GM12878 (cell line): ENCODE measurements around the gene EXOSC10. TPM values are rescaled to one million over a fixed set of nuclear protein-coding genes. Genes with fewer than 3 reads are reported as not detected.

Experiments used
- ATAC-seq: fragments of 200-7000 bp; cut with Tn5 transposase; 3 replicates; pipeline ENCODE4 v1.9.1; 2020; ENCODE audit warnings: mild to moderate bottlenecking, moderate library complexity
- BruUV-seq: library from RNA; stranded (reverse); fragments of 400-500 nt; replicated peaks from 2 replicates; lab custom pipeline; 2021; lab: Mats Ljungman, UMichigan
- CTCF ChIA-PET: fragments of 300-600 bp; sonication (Branson Sonifier 250); formaldehyde crosslinking; extraction: SDS; loops from one replicate; lab custom pipeline; 2021; ENCODE audit warnings: inconsistent platforms; lab: Yijun Ruan, JAX
- POLR2A ChIA-PET: fragments of 350-600 bp; formaldehyde crosslinking; extraction: SDS; loops from one replicate; lab custom pipeline; 2021; ENCODE audit warnings: inconsistent platforms; lab: Charles Lee
- RAD21 ChIA-PET: fragments of 300-600 bp; sonication (Branson Sonifier 250); formaldehyde crosslinking; loops from one replicate; lab custom pipeline; 2023; ENCODE audit warnings: antibody characterized with exemption; ENCODE audit not compliant: unreplicated experiment; lab: Charles Lee
- SMC1A ChIA-PET: fragments of 300-600 bp; sonication (Branson Sonifier 250); formaldehyde crosslinking; loops from one replicate; lab custom pipeline; 2023; ENCODE audit not compliant: unreplicated experiment, uncharacterized antibody; lab: Charles Lee
- DNase-seq: peaks from one replicate; pipeline ENCODE4 v3.0.0-alpha.2; 2011; ENCODE audit warnings: low read depth, low spot score
- FAIRE-seq: peaks from 3 replicates; lab custom pipeline; 2011; peaks lifted over from hg19 to GRCh38; lab: Jason Lieb, UNC
- H2AFZ ChIP-seq: 2 replicates; pipeline ENCODE4 v1.6.0; 2011; ENCODE audit warnings: low read depth, low read length, control low read depth; ENCODE audit not compliant: control insufficient read depth
- H3K27ac ChIP-seq: 2 replicates; pipeline ENCODE4 v1.5.1; 2011; ENCODE audit warnings: control low read depth; ENCODE audit not compliant: control insufficient read depth, insufficient read depth
- H3K27me3 ChIP-seq, 2 experiments: replicated peaks in 1 of 2; 2 replicates each; pipeline versions ENCODE4 v1.6.0 to v1.6.1; 2011; ENCODE audit warnings: low read length in 1 of 2; ENCODE audit not compliant: control insufficient read depth in 2 of 2, insufficient read depth in 2 of 2
- H3K36me3 ChIP-seq, 2 experiments: 2 replicates each; pipeline ENCODE4 v1.5.1; 2011; ENCODE audit warnings: low read length in 1 of 2; ENCODE audit not compliant: control insufficient read depth in 2 of 2, insufficient read depth in 2 of 2
- H3K4me1 ChIP-seq: 2 replicates; pipeline ENCODE4 v1.6.1; 2011; ENCODE audit warnings: mild to moderate bottlenecking, low read length, moderate library complexity, mixed read lengths; ENCODE audit not compliant: control insufficient read depth, insufficient read depth
- H3K4me2 ChIP-seq: 2 replicates; pipeline ENCODE4 v1.6.0; 2011; ENCODE audit warnings: control low read depth; ENCODE audit not compliant: control insufficient read depth, insufficient read depth
- H3K4me3 ChIP-seq: fragments of 200-600 bp; sonication (generic); 2 replicates; pipeline ENCODE4 v1.5.1; 2016
- H3K79me2 ChIP-seq: 2 replicates; pipeline ENCODE4 v1.6.0; 2011; ENCODE audit warnings: low read length; ENCODE audit not compliant: control insufficient read depth, insufficient read depth
- H3K9ac ChIP-seq: 2 replicates; pipeline ENCODE4 v1.8.0; 2011; ENCODE audit warnings: low read length, control low read depth, mixed read lengths; ENCODE audit not compliant: control insufficient read depth, insufficient read depth
- H3K9me3 ChIP-seq: replicated peaks from 3 replicates; pipeline ENCODE4 v1.5.1; 2011; ENCODE audit warnings: mild to moderate bottlenecking, low read length; ENCODE audit not compliant: control insufficient read depth, insufficient read depth
- H4K20me1 ChIP-seq: 2 replicates; pipeline ENCODE4 v1.6.0; 2011; ENCODE audit not compliant: control insufficient read depth, insufficient read depth
- MXI1 ChIP-seq: fragments of 150-350 bp; IDR thresholded peaks from 2 replicates; pipeline ENCODE4 v1.6.1; 2011; ENCODE audit warnings: low read depth, mild to moderate bottlenecking, inconsistent platforms, low read length, improper control_type of control experiment
- POLR2A ChIP-seq: IDR thresholded peaks from 2 replicates; pipeline ENCODE4 v1.6.1; 2011; ENCODE audit warnings: low read depth, mild to moderate bottlenecking, low read length
- WGBS: methylation state at CpG from one replicate; pipeline ENCODE4 v1.1.6; 2016; ENCODE audit warnings: low lambda C conversion rate; ENCODE audit not compliant: insufficient replicate concordance, insufficient coverage; ENCODE audit errors: missing lambda C conversion rate; 5-methylcytosine and 5-hydroxymethylcytosine counted together
- in situ Hi-C: fragments of 300-500 bp; cut with MboI; formaldehyde crosslinking; loops from 9 replicates; pipeline ENCODE4 v1.14.3; 2018; ENCODE audit warnings: mixed read lengths
- intact Hi-C: fragments of 100-400 bp; cut with micrococcal nuclease; formaldehyde crosslinking; loops from one replicate; pipeline ENCODE4 v1.14.2; 2022; ENCODE audit not compliant: unreplicated experiment
- polyA plus RNA-seq, 11 experiments: library from polyadenylated mRNA; depleted of rRNA in 4 of 11; unstranded in 6 of 11; stranded (reverse) in 5 of 11; fragments of >200 nt; fragmentation: Nextera tagmentation in 4 of 11; fragmentation: Illumina TruSeq in 1 of 11; extraction: Ambion mirVana in 4 of 11; extraction: Trizol in 1 of 11; gene quantifications; 1 replicate in 1 of 11; 2 replicates in 10 of 11; pipeline versions ENCODE4 v1.2.1 to v1.2.3, GENCODE V29; 2011 to 2016; ENCODE audit warnings: inconsistent platforms in 2 of 11, missing spikeins in 2 of 11, low read depth in 1 of 11
- total RNA-seq, 4 experiments: library from RNA; depleted of rRNA in 3 of 4; stranded (reverse); fragments of >200 nt in 3 of 4; fragmentation: Illumina TruSeq in 1 of 4; extraction: Trizol in 1 of 4; gene quantifications; 2 replicates each; pipeline versions ENCODE4 v1.2.1 to v1.2.3, GENCODE V29; 2013 to 2021
- TF ChIP-seq, protein P1 (sequence below): fragments of 450-650 bp; IDR thresholded peaks from 2 replicates; pipeline ENCODE4 v1.6.1; 2016; ENCODE audit warnings: mild to moderate bottlenecking

Gene EXOSC10
- total and polyA plus RNA-seq, 10 of the 15 experiments (the other 5 are each of a cell fraction or from before 2014, with no cell fraction given), result 16.2 to 86.5 (median 66.4) TPM

DNA sequence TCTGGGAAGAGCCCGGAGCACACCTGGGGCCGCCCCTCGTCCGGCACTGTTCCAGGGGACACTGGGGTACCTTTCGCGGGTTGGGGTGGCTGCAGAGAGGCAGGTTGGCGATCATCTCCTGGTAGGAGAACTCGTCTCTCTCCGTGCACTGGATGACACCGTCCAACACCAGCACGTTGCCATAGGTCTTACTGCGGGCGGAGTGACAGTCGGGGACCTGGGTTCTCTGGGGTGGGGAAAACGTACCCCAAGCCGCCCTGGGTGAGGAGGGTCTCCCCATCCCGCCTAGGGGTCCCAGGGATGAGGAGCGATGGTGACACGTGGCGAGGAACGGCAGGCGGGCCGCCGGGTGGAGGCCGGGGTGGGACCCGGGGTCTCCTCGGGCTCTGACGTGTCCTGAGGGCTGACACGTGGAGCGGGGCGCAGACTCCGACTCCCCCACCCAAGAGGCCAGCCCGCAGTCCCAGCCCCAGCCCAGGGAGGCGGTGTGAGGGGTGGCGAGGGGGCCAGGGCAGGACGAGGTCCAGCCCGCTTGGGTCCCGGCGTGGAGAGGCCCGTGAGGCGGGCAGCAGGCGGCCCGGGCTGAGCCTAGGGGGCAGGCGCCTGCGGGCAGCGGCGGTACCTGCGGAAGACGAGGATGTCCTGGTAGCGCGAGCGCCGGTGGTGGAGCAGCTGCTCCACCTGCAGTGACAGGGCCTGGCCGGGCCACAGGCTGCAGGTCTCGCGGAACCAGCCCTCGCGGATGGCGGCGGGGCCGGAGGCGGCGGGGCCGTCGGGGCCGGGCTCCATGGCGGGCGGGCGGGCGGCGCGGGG lies 40.3 kb downstream of the EXOSC10 start (continued):
- TF ChIP-seq, protein P1, sequence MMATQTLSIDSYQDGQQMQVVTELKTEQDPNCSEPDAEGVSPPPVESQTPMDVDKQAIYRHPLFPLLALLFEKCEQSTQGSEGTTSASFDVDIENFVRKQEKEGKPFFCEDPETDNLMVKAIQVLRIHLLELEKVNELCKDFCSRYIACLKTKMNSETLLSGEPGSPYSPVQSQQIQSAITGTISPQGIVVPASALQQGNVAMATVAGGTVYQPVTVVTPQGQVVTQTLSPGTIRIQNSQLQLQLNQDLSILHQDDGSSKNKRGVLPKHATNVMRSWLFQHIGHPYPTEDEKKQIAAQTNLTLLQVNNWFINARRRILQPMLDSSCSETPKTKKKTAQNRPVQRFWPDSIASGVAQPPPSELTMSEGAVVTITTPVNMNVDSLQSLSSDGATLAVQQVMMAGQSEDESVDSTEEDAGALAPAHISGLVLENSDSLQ, result 0 out of 2 replicates have a peak, but pooled peaks have one; percentile 18

DNA sequence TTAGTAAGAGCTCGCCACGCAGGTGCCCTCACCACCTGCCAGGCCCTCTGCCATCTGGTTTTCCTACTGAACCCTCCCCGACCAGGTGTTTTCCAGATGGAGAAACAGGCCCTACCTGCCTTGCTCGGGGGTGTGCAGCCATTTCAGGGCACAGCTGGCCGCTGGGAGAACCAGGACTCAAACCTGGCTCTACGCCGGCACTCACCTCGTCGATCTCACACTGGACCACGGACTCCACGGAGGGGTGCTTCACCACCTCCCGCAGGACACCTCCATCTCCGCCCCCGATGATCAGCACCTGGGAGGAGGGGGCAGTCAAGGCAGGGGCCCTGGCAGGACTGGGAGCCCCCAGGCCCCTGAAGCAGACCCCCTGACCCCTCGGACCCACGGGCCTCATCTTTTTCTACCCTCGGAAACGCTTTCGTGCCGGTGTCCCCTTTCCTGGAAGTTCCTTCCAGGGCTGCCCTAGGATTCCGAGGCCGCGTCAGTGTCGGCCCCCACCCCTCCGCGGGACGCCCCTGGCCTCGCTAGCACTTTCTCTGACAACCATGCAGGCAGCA lies 41.0 kb downstream of the EXOSC10 start:
- intact Hi-C loops (no loop called here), in situ Hi-C loops (no loop called here)
- H3K36me3 ChIP-seq, result peaks cover 4% of the 10 kb centered on the region in 2 experiments; a peak in 3 of 4 replicates
- no peaks in the 10 kb centered on the region for H3K9me3 ChIP-seq
- peaks cover 35% of the 10 kb centered on the region for H3K79me2 ChIP-seq
- TF ChIP-seq POLR2A, result 0 out of 2 replicates have a peak, but pooled peaks have one; percentile 4
- TF ChIP-seq MXI1, result no peak
- ChIA-PET SMC1A (interaction anchor here (3.5 kb wide), 1 partner anchor 21 kb away, joined by 17 read pairs; no protein-coding TSS in a partner anchor), RAD21 (no interaction called here), POLR2A (no interaction called here), CTCF (interaction anchor here (0.6 to 2.3 kb wide), 5 partner anchors 14 to 598 kb away, joined by 3 to 10 read pairs (median 4); no protein-coding TSS in a partner anchor)
- H4K20me1 ChIP-seq, result no peaks in the 10 kb centered on the region
- no peaks in the 10 kb centered on the region for H3K27me3 ChIP-seq
- peak overlapping the region; percentile 66 for H3K27ac ChIP-seq
- DNase-seq (no peak), FAIRE-seq (no peak), ATAC-seq (no peak)
- no peak overlapping the region for H2AFZ ChIP-seq
- H3K4me1 ChIP-seq, result peaks cover 22% of the 10 kb centered on the region
- WGBS, result 26% methylated on average over 24 of the region's 28 CpGs
- peak overlapping the region; percentile 95 for H3K4me3 ChIP-seq
- H3K4me2 ChIP-seq, result peak overlapping the region; percentile 89
- BruUV-seq, result TSS peak; percentile 64
- peak overlapping the region; percentile 71 for H3K9ac ChIP-seq
